GM12878 (cell line): Measurements from ENCODE around the gene FUT7.

Source experiments
- ELK1 ChIP-seq: IDR thresholded peaks from 2 replicates; pipeline ENCODE4 v1.6.1; 2012; ENCODE audit warnings: low read depth, low read length, improper control_type of control experiment
- FOXM1 ChIP-seq: IDR thresholded peaks from 2 replicates; pipeline ENCODE4 v1.6.1; 2012; ENCODE audit warnings: low read depth, mild to moderate bottlenecking, inconsistent platforms, low read length, moderate library complexity
- MAX ChIP-seq: IDR thresholded peaks from 2 replicates; pipeline ENCODE4 v1.6.1; 2012; ENCODE audit warnings: low read depth, low read length, improper control_type of control experiment
- NFIC ChIP-seq: IDR thresholded peaks from 2 replicates; pipeline ENCODE4 v1.6.1; 2012; ENCODE audit warnings: low read depth, mild to moderate bottlenecking, inconsistent platforms, low read length, moderate library complexity
- POLR2A ChIP-seq: IDR thresholded peaks from 2 replicates; pipeline ENCODE4 v1.6.1; 2011; ENCODE audit warnings: low read depth, mild to moderate bottlenecking, low read length
- RBBP5 ChIP-seq: fragments of 200-600 bp; sonication (generic); conservative IDR thresholded peaks from 2 replicates; pipeline ENCODE4 v1.6.1; 2016
- TAF1 ChIP-seq: IDR thresholded peaks from 2 replicates; pipeline ENCODE4 v1.6.1; 2011; ENCODE audit warnings: mild to moderate bottlenecking, low read depth, low read length, borderline replicate concordance
- TARDBP ChIP-seq: IDR thresholded peaks from 2 replicates; pipeline ENCODE4 v1.6.1; 2016; ENCODE audit warnings: borderline replicate concordance
- TF ChIP-seq, protein P1 (sequence below), 3 experiments: IDR thresholded peaks in 2 of 3; conservative IDR thresholded peaks in 1 of 3; 2 replicates each; pipeline ENCODE4 v1.5.1; 2011; ENCODE audit warnings: low read depth in 3 of 3, low read length in 3 of 3, mild to moderate bottlenecking in 3 of 3, control low read depth in 2 of 3, moderate library complexity in 2 of 3, inconsistent platforms in 1 of 3, mixed read lengths in 1 of 3; ENCODE audit not compliant: control insufficient read depth in 2 of 3, insufficient read depth in 1 of 3; ENCODE audit errors: extremely low read depth in 1 of 3

DNA sequence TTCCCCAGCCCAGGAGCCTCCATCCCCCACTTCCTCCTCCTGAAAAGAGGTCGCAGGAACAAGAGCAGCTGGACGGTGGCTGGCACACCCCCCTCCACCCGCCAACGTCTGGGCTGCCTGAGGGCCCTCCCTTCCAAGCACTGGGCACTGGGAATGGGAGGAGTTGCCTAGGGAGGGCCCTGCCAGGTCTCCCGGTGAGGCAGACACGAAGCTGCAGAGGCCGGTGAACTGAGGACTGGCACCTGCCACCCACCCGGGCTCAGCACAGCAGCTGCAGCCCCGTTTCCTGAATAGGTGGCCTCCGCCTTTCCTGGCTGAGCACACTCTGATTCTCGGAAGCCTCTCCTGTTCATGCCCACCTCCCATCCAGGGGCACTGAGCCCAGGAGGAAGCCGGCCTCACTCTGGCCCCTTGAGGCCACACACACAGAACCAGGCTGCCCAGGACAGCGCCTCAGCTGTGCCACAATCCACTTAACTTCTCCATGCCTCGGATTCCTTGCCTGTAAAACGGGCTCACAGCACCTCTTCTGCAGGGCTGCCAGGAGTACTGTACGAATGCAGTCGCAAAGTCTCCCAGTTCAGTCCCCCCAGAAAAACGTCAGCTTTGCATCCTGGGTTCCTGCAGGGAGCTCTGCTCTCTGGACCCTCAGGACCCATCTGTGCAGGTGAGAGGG, 12.8 kb upstream of the FUT7 start:
- TF ChIP-seq FOXM1: no peak
- TF ChIP-seq NFIC: no peak
- no peak for TF ChIP-seq TAF1
- TF ChIP-seq, protein P1, sequence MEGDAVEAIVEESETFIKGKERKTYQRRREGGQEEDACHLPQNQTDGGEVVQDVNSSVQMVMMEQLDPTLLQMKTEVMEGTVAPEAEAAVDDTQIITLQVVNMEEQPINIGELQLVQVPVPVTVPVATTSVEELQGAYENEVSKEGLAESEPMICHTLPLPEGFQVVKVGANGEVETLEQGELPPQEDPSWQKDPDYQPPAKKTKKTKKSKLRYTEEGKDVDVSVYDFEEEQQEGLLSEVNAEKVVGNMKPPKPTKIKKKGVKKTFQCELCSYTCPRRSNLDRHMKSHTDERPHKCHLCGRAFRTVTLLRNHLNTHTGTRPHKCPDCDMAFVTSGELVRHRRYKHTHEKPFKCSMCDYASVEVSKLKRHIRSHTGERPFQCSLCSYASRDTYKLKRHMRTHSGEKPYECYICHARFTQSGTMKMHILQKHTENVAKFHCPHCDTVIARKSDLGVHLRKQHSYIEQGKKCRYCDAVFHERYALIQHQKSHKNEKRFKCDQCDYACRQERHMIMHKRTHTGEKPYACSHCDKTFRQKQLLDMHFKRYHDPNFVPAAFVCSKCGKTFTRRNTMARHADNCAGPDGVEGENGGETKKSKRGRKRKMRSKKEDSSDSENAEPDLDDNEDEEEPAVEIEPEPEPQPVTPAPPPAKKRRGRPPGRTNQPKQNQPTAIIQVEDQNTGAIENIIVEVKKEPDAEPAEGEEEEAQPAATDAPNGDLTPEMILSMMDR (IDR thresholded peaks at IDR 0.05 in 2 of 3, conservative IDR thresholded peaks at IDR 0.05 in 1 of 3; ENCODE audit: control insufficient read depth in 2 of 3, extremely low read depth in 1 of 3, insufficient read depth in 1 of 3, low read depth in 3 of 3, low read length in 3 of 3): no peak
- TF ChIP-seq RBBP5: no peak
- TF ChIP-seq MAX: no peak
- no peak for TF ChIP-seq TARDBP
- no peak for TF ChIP-seq ELK1
- no peak for TF ChIP-seq POLR2A
